Lung (tissue), 12 donors: ENCODE measurements around the gene SEMA4F. TPM values are rescaled to one million over a fixed set of nuclear protein-coding genes. Genes with fewer than 3 reads are reported as not detected.

ENCODE experiments used
- ATAC-seq: fragments of 200-7000 bp; cut with Tn5 transposase; one replicate; pipeline ENCODE4 v1.9.1; 2020; ENCODE audit warnings: moderate number of reproducible peaks; ENCODE audit not compliant: insufficient read depth, low FRiP score
- DNase-seq, 3 donors: peaks; one replicate each; pipeline ENCODE4 v3.0.0-alpha.2; 2013 to 2017
- H3K27ac ChIP-seq, 2 donors: one replicate each; pipeline ENCODE4 v1.5.1; 2013; ENCODE audit warnings: mild to moderate bottlenecking in 2 of 2, moderate library complexity in 2 of 2, control low read depth in 1 of 2, inconsistent platforms in 1 of 2, low read depth in 1 of 2, low read length in 1 of 2
- H3K27me3 ChIP-seq, 3 donors: one replicate each; pipeline ENCODE4 v1.5.1; 2013; ENCODE audit warnings: low read length in 2 of 3; ENCODE audit not compliant: control insufficient read depth in 3 of 3, insufficient read depth in 3 of 3
- H3K36me3 ChIP-seq, 4 donors: one replicate each; pipeline ENCODE4 v1.5.1; 2013; ENCODE audit warnings: low read length in 4 of 4, mild to moderate bottlenecking in 1 of 4, moderate library complexity in 1 of 4; ENCODE audit not compliant: control insufficient read depth in 4 of 4, insufficient read depth in 4 of 4
- H3K4me1 ChIP-seq, 5 donors: one replicate each; pipeline ENCODE4 v1.5.1; 2013; ENCODE audit warnings: low read length in 5 of 5, mild to moderate bottlenecking in 2 of 5, moderate library complexity in 1 of 5; ENCODE audit not compliant: control insufficient read depth in 5 of 5, insufficient read depth in 5 of 5
- H3K4me3 ChIP-seq: one replicate; pipeline ENCODE4 v1.5.1; 2013; ENCODE audit warnings: mild to moderate bottlenecking, control low read depth, moderate library complexity
- H3K9ac ChIP-seq, 2 donors: one replicate each; pipeline ENCODE4 v1.5.1; 2013; ENCODE audit warnings: low read length in 2 of 2, control low read depth in 1 of 2; ENCODE audit not compliant: insufficient read depth in 1 of 2
- H3K9me3 ChIP-seq, 4 donors: one replicate each; pipeline ENCODE4 v1.5.1; 2013; ENCODE audit warnings: low read length in 3 of 4, mild to moderate bottlenecking in 1 of 4, moderate library complexity in 1 of 4; ENCODE audit not compliant: control insufficient read depth in 4 of 4, insufficient read depth in 3 of 4
- CTCF ChIP-seq: IDR thresholded peaks from 2 replicates; pipeline ENCODE4 v1.5.1; 2012; ENCODE audit warnings: mild to moderate bottlenecking; ENCODE audit errors: control extremely low read depth, extremely low read depth
- WGBS, 2 donors: extraction: QIAGEN DNeasy Blood & Tissue Kit; methylation state at CpG; one replicate each; pipeline ENCODE4 v1.1.7; 2013; 5-methylcytosine and 5-hydroxymethylcytosine counted together
- polyA plus RNA-seq, 2 donors: library from polyadenylated mRNA; stranded (reverse); fragments of 200-250 nt; gene quantifications; one replicate each; pipeline ENCODE4 v1.2.1, GENCODE V29; 2013
- total RNA-seq, 2 donors: library from RNA; depleted of rRNA in 1 of 2; stranded (reverse); fragments of >200 nt in 1 of 2; gene quantifications; one replicate each; pipeline ENCODE4 v1.2.1, GENCODE V29; 2014 to 2021
- donor health status: control.
- donor health status: control.
- donor health status: Bipolar disorder and iron deficiency.
- donor health status: healthy.
- donor health status: DM: yes; HTN: yes; CAD: no.

The SEMA4F gene
- total and polyA plus RNA-seq, 4 donors, result 3.0 to 9.6 (median 4.2) TPM

GRCh38 chr2:74632939-74633312, 21.1 kb upstream of the SEMA4F start:
- Histone ChIP-seq H3K4me3 (no peak overlapping the region), H3K9ac (no peak overlapping the region), H3K36me3 (no peaks in the 10 kb centered on the region), H3K4me1 (no peaks in the 10 kb centered on the region), H3K9me3 (no peaks in the 10 kb centered on the region), H3K27me3 (peaks cover 0 to 3% (median 0%) of the 10 kb centered on the region in 3 donors), H3K27ac (no peak overlapping the region)
- no peak for TF ChIP-seq CTCF
- ATAC-seq (no peak), DNase-seq (no peak)

- DNase-seq (no peak), ATAC-seq (no peak)
- WGBS, 2 donors, result 78 to 83% methylated on average over 2 of the region's 2 CpGs
- no peaks in the 10 kb centered on the region for H3K4me1 ChIP-seq
- H3K27ac ChIP-seq, result no peak overlapping the region
- peaks cover 0 to 2% (median 0%) of the 10 kb centered on the region in 4 donors for H3K9me3 ChIP-seq
- no peak overlapping the region for H3K9ac ChIP-seq
- no peak for TF ChIP-seq CTCF
- no peak overlapping the region for H3K4me3 ChIP-seq
- H3K36me3 ChIP-seq, result no peaks in the 10 kb centered on the region
- H3K27me3 ChIP-seq, result peaks cover 0 to 3% (median 0%) of the 10 kb centered on the region in 3 donors
Measured at GRCh38 chr2:74639550-74639949, 14.5 kb upstream of the SEMA4F start.

- TF ChIP-seq CTCF, result no peak
- Histone ChIP-seq H3K9me3 (peaks cover 0 to 5% (median 0%) of the 10 kb centered on the region in 4 donors), H3K4me3 (no peak overlapping the region), H3K27me3 (peaks cover 0 to 8% (median 6%) of the 10 kb centered on the region in 3 donors), H3K4me1 (peaks cover 0 to 11% (median 0%) of the 10 kb centered on the region in 5 donors), H3K27ac (no peak overlapping the region), H3K36me3 (no peaks in the 10 kb centered on the region), H3K9ac (no peak overlapping the region)
- ATAC-seq (no peak), DNase-seq (no peak)
- 76 to 80% methylated on average over 4 of the region's 4 CpGs for WGBS, 2 donors
Measured at GRCh38 chr2:74645344-74645743, 8.7 kb upstream of the SEMA4F start.

GRCh38 chr2:74646201-74646600, 7.8 kb upstream of the SEMA4F start:
- ATAC-seq, result no peak
- no peak for TF ChIP-seq CTCF

More at GRCh38 chr2:74646201-74646600, 7.8 kb upstream of the SEMA4F start:
- Histone ChIP-seq H3K4me3 (no peak overlapping the region), H3K36me3 (no peaks in the 10 kb centered on the region), H3K4me1 (peaks cover 0 to 11% (median 0%) of the 10 kb centered on the region in 5 donors), H3K9ac (no peak overlapping the region), H3K27me3 (peaks cover 0 to 8% (median 6%) of the 10 kb centered on the region in 3 donors), H3K9me3 (peaks cover 0 to 5% (median 0%) of the 10 kb centered on the region in 4 donors), H3K27ac (no peak overlapping the region)
- DNase-seq, result peak in 2 of 3 donors; percentile 21 to 43
- WGBS, 2 donors, result 44 to 69% methylated on average over 2 of the region's 2 CpGs
